Testis (tissue), 3 donors: ENCODE results near the gene RGS6. TPM values are rescaled to one million over a fixed set of nuclear protein-coding genes. Genes with fewer than 3 reads are reported as not detected.
A peak's percentile ranks its signal among the peaks of the same experiment; 100 is the strongest.

Source experiments
- DNase-seq: peaks from one replicate; pipeline ENCODE4 v3.0.0-alpha.2; 2019
- H3K27ac ChIP-seq, 2 donors: fragments of 200-600 bp; sonication (generic); one replicate each; pipeline ENCODE4 v1.5.1; 2019
- H3K27me3 ChIP-seq: fragments of 200-600 bp; sonication (generic); one replicate; pipeline ENCODE4 v1.5.1; 2019
- H3K36me3 ChIP-seq: fragments of 200-600 bp; sonication (generic); one replicate; pipeline ENCODE4 v1.5.1; 2017; ENCODE audit warnings: low read depth; ENCODE audit errors: missing control alignments
- H3K4me1 ChIP-seq: fragments of 200-600 bp; sonication (generic); one replicate; pipeline ENCODE4 v1.5.1; 2019
- H3K4me3 ChIP-seq, 2 donors: fragments of 200-600 bp; sonication (generic); one replicate each; pipeline ENCODE4 v1.5.1; 2017 to 2019
- H3K9me3 ChIP-seq: fragments of 200-600 bp; sonication (generic); one replicate; pipeline ENCODE4 v1.5.1; 2017
- POLR2A ChIP-seq: fragments of 450-650 bp; IDR thresholded peaks from one replicate; pipeline ENCODE4 v1.6.1; 2017; ENCODE audit warnings: antibody characterized with exemption, mild to moderate bottlenecking, moderate library complexity
- WGBS, 2 donors: methylation state at CpG; one replicate each; pipeline ENCODE4 v1.1.5; 2018; 5-methylcytosine and 5-hydroxymethylcytosine counted together
- intact Hi-C: fragments of 100-400 bp; cut with DNase I; formaldehyde crosslinking; loops from one replicate; pipeline ENCODE4 v1.15.1; 2023; ENCODE audit warnings: low total_unique reads
- polyA plus RNA-seq: library from polyadenylated mRNA; stranded (reverse); fragments of 350-450 nt; fragmentation: Illumina TruSeq; extraction: RNeasy Lipid Tissue Mini Kit (QIAGEN cat#74804); gene quantifications from one replicate; pipeline ENCODE4 v1.2.3, GENCODE V29; 2014; ENCODE audit warnings: low read depth, low replicate concordance; ENCODE audit not compliant: insufficient read depth
- total RNA-seq, 2 donors: library from RNA; depleted of rRNA; stranded (reverse); fragments of >200 nt; gene quantifications; one replicate each; pipeline ENCODE4 v1.2.3, GENCODE V29; 2016
- TF ChIP-seq, protein P1 (sequence below), 3 experiments: fragments of 450-650 bp in 2 of 3; fragments of 200-600 bp in 1 of 3; sonication (generic) in 1 of 3; IDR thresholded peaks; one replicate each; pipeline ENCODE4 v1.5.1; 2016 to 2019; ENCODE audit warnings: antibody characterized with exemption in 3 of 3, mild to moderate bottlenecking in 2 of 3, moderate library complexity in 1 of 3

Gene RGS6
- total and polyA plus RNA-seq, 3 donors from 2014 or later, result 6.3 to 21.3 (median 16.0) TPM

DNA sequence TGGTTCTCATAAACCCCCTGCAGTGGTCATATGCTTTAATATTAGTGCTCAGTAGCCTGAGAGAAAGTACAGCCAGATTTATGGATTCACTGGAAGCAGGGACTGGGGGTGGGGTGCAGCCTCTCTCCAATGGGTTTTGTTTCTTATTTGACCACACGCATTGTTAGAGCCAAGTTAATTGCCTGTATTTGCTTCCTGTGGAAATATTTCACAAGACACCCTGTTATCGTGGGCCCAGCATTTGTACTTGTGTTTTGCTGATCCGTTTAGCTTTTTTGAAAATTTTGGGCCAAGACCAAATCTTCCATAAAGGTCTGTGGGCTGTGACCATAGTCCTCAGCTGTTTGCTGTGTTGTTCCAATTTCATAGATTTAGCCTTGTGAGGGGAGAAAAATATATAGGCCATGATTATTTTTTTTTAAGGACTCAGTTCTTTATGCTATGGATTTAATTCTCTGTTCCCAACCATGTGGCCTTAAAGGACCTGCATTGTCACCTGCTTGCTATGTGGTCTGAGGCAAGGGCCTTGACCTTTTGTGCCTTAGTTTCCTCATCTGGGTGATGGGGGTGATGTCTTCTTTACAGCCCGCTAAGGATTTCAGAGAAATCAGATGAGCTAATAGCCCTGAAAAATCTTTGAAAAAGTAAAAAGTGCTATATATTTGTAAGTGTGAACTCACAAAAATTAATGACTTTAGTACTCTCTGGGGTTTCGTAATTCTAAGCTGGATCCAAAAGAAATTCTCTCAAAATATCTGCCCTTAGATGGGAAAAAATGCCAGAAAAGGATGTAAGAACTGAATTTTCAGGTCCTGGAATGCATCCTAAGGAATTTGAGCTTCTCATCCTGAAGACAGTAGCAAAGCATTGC is 591.4 kb downstream of the RGS6 start:
- Histone ChIP-seq H3K27ac (peak overlapping the region in 1 of 2 donors; percentile 73), H3K9me3 (no peaks in the 10 kb centered on the region), H3K27me3 (no peaks in the 10 kb centered on the region), H3K4me1 (peaks cover 25% of the 10 kb centered on the region), H3K4me3 (no peak overlapping the region), H3K36me3 (no peaks in the 10 kb centered on the region)
- intact Hi-C loops, result no loop called here
- DNase-seq, result peak; percentile 70
- TF ChIP-seq, protein P1, sequence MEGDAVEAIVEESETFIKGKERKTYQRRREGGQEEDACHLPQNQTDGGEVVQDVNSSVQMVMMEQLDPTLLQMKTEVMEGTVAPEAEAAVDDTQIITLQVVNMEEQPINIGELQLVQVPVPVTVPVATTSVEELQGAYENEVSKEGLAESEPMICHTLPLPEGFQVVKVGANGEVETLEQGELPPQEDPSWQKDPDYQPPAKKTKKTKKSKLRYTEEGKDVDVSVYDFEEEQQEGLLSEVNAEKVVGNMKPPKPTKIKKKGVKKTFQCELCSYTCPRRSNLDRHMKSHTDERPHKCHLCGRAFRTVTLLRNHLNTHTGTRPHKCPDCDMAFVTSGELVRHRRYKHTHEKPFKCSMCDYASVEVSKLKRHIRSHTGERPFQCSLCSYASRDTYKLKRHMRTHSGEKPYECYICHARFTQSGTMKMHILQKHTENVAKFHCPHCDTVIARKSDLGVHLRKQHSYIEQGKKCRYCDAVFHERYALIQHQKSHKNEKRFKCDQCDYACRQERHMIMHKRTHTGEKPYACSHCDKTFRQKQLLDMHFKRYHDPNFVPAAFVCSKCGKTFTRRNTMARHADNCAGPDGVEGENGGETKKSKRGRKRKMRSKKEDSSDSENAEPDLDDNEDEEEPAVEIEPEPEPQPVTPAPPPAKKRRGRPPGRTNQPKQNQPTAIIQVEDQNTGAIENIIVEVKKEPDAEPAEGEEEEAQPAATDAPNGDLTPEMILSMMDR (IDR thresholded peaks at IDR 0.05), result no peak
- TF ChIP-seq POLR2A, result no peak
- 54 to 55% methylated on average over 5 of the region's 5 CpGs for WGBS, 2 donors

DNA sequence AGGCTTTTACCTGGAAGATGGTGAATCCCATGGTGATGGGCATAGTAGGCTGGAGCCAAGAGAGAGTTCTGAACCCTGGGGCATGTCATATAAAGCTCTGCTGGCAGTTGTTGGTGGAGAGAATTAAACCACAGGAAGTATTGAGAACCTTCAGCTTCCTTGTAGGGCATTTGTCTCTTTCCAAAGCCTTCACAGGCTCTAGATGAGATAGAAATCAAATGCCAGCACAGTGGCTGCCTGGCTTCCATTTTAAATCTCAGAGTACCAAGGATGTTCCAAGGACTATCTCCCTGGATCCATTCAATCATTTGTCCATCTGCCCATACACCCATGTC is 592.0 kb downstream of the RGS6 start:
- Histone ChIP-seq H3K4me1 (peaks cover 29% of the 10 kb centered on the region), H3K27me3 (no peaks in the 10 kb centered on the region), H3K36me3 (no peaks in the 10 kb centered on the region), H3K4me3 (no peak overlapping the region), H3K9me3 (no peaks in the 10 kb centered on the region), H3K27ac (peak overlapping the region in 1 of 2 donors; percentile 3)
- intact Hi-C loops, result no loop called here
- no peak for DNase-seq
- TF ChIP-seq POLR2A, result no peak
- TF ChIP-seq, protein P1 (IDR thresholded peaks at IDR 0.05), result no peak

DNA sequence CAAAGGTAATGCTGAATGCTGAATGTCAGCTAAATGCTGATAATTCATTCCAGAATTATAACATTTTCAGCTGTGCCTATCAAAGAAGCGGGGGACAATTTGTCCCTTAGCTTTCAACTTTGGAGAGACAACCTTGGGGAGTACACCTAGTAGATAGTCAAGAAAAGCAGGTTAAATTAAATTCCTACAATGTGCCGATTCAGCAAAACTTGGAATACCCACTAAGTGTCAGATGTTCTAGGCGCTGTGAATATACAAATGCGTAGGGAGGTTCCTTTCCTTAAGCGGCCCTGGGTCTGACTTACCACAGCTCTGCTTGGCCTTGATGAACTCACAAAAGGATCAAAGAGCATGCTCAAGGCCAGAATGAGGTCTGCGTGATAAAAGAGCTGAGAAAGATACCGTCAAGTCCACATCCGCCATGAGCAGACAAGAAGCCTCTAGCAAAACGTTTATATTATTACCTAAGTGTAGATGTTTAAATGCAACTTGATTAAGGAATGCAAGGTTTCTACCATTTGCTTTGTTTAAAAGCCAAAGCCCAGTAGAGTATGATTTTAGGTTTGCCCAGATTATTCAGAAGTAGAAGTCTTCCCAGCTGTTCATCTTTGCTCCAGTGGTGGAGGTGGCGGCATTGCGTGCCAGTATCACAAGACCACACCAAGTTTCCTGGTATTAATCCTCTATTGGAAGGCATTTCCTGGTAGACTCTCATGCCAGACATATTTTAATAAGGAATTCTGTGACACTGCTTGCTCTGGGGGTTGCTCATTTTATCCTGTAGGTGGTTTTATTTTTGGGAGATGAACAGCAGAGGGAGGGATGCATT is 593.1 kb downstream of the RGS6 start:
- Histone ChIP-seq H3K36me3 (no peaks in the 10 kb centered on the region), H3K9me3 (no peaks in the 10 kb centered on the region), H3K27ac (no peak overlapping the region), H3K4me3 (no peak overlapping the region), H3K4me1 (peaks cover 29% of the 10 kb centered on the region), H3K27me3 (no peaks in the 10 kb centered on the region)
- intact Hi-C loops, result no loop called here
- 68 to 80% methylated on average over 11 of the region's 11 CpGs for WGBS, 2 donors
- TF ChIP-seq, protein P1 (IDR thresholded peaks at IDR 0.05), result peak in 1 of 3 experiments; percentile 11
- no peak for TF ChIP-seq POLR2A
- no peak for DNase-seq

DNA sequence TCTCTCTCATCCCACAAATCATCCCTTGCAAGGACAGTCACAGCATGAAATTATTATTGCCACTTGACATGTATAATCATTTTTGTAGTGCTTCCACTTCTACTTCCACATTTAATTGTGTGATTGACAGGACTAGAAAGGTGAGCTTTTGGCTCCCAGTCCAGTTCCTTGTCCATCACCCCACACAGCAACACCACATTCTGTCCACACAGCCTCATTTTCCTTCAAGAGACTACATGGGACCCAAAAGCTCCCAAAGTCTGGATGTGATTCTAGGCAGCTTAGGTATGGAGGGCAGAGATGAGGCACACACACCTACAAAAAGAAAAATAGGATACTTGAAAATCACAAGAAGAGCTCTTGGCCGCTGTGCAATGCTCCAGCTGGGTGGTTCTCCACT is 595.4 kb downstream of the RGS6 start:
- Histone ChIP-seq H3K27me3 (no peaks in the 10 kb centered on the region), H3K4me3 (no peak overlapping the region), H3K4me1 (peaks cover 29% of the 10 kb centered on the region), H3K36me3 (no peaks in the 10 kb centered on the region), H3K9me3 (no peaks in the 10 kb centered on the region), H3K27ac (no peak overlapping the region)
- intact Hi-C loops, result no loop called here
- no peak for DNase-seq
- WGBS, 2 donors, result 93 to 95% methylated on average over 1 of the region's 1 CpG
- TF ChIP-seq, protein P1 (IDR thresholded peaks at IDR 0.05), result no peak
- TF ChIP-seq POLR2A, result no peak
